HepG2 (cell line): ENCODE results near the gene GSTM2. TPM values are rescaled to one million over a fixed set of nuclear protein-coding genes. Genes with fewer than 3 reads are reported as not detected.

ENCODE experiments used
- ARID5B ChIP-seq: IDR thresholded peaks from 2 replicates; pipeline ENCODE4 v1.4.0; 2020; ENCODE audit warnings: mild to moderate bottlenecking, missing genetic modification reagents
- ATF7 ChIP-seq, 2 experiments: fragments of 450-650 bp in 1 of 2; sonication (generic) in 1 of 2; formaldehyde crosslinking in 1 of 2; IDR thresholded peaks; 2 replicates each; pipeline versions ENCODE4 v1.4.0 to v1.6.1; 2016 to 2020; ENCODE audit warnings: antibody characterized with exemption in 1 of 2, mild to moderate bottlenecking in 1 of 2, missing genetic modification reagents in 1 of 2
- CCAR2 ChIP-seq: fragments of 200-400 bp; formaldehyde crosslinking; optimal IDR thresholded peaks from 2 replicates; pipeline ENCODE3; 2018; ENCODE audit warnings: low read depth, mild to moderate bottlenecking, low read length, moderate library complexity
- FOSL1 ChIP-seq: sonication (generic); formaldehyde crosslinking; IDR thresholded peaks from 2 replicates; pipeline ENCODE4 v1.9.0; 2021; ENCODE audit warnings: missing genetic modification reagents, borderline replicate concordance
- HNRNPUL1 ChIP-seq: fragments of 200-400 bp; formaldehyde crosslinking; IDR thresholded peaks from 2 replicates; pipeline ENCODE4 v1.6.1; 2017; ENCODE audit warnings: low read depth, mild to moderate bottlenecking, low read length, moderate library complexity
- KLF11 ChIP-seq: IDR thresholded peaks from 2 replicates; pipeline ENCODE4 v1.6.1; 2016; ENCODE audit warnings: missing compliant biosample characterization
- MAFF ChIP-seq: IDR thresholded peaks from 2 replicates; pipeline ENCODE4 v1.6.1; 2011; ENCODE audit warnings: low read depth, low read length, improper control_type of control experiment
- NBN ChIP-seq: fragments of 450-650 bp; conservative IDR thresholded peaks from 2 replicates; pipeline ENCODE4 v1.6.1; 2017
- PHB2 ChIP-seq: fragments of 450-650 bp; IDR thresholded peaks from 2 replicates; pipeline ENCODE4 v1.6.1; 2018; ENCODE audit not compliant: partially characterized antibody
- RARA ChIP-seq: IDR thresholded peaks from 2 replicates; pipeline ENCODE4 v1.6.1; 2016; ENCODE audit warnings: missing genetic modification reagents, missing compliant biosample characterization
- SCMH1 ChIP-seq: sonication (generic); formaldehyde crosslinking; IDR thresholded peaks from 2 replicates; pipeline ENCODE4 v1.9.0; 2021; ENCODE audit warnings: missing genetic modification reagents, mild to moderate bottlenecking, borderline replicate concordance
- SIX1 ChIP-seq: sonication (generic); formaldehyde crosslinking; IDR thresholded peaks from 2 replicates; pipeline ENCODE4 v1.4.0; 2020; ENCODE audit warnings: missing genetic modification reagents, borderline replicate concordance
- TEAD2 ChIP-seq: sonication (generic); formaldehyde crosslinking; IDR thresholded peaks from 2 replicates; pipeline ENCODE4 v1.9.0; 2021; ENCODE audit warnings: missing genetic modification reagents
- ZBTB34 ChIP-seq: sonication (generic); formaldehyde crosslinking; IDR thresholded peaks from 2 replicates; pipeline ENCODE4 v1.8.0; 2022; ENCODE audit warnings: mild to moderate bottlenecking, missing genetic modification reagents
- ZMYM4 ChIP-seq: sonication (generic); formaldehyde crosslinking; IDR thresholded peaks from 2 replicates; pipeline ENCODE4 v1.8.1; 2023; ENCODE audit warnings: mild to moderate bottlenecking, missing genetic modification reagents
- ZNF121 ChIP-seq: sonication (generic); formaldehyde crosslinking; IDR thresholded peaks from 2 replicates; pipeline ENCODE4 v1.5.0; 2020; ENCODE audit warnings: mild to moderate bottlenecking, missing genetic modification reagents
- ZNF138 ChIP-seq: sonication (generic); formaldehyde crosslinking; IDR thresholded peaks from 2 replicates; pipeline ENCODE4 v1.5.0; 2020; ENCODE audit warnings: mild to moderate bottlenecking, low read depth, missing genetic modification reagents
- ZNF335 ChIP-seq: sonication (generic); formaldehyde crosslinking; IDR thresholded peaks from 2 replicates; pipeline ENCODE4 v1.4.0; 2020; ENCODE audit warnings: missing genetic modification reagents
- ZNF446 ChIP-seq: sonication (generic); formaldehyde crosslinking; IDR thresholded peaks from 2 replicates; pipeline ENCODE4 v1.5.0; 2020; ENCODE audit warnings: mild to moderate bottlenecking, missing genetic modification reagents
- ZNF562 ChIP-seq: sonication (generic); formaldehyde crosslinking; IDR thresholded peaks from 2 replicates; pipeline ENCODE4 v1.8.0; 2022; ENCODE audit warnings: missing genetic modification reagents, borderline replicate concordance
- ZNF577 ChIP-seq: sonication (generic); formaldehyde crosslinking; IDR thresholded peaks from 2 replicates; pipeline ENCODE4 v1.4.0; 2020; ENCODE audit warnings: mild to moderate bottlenecking, low read depth, missing genetic modification reagents, borderline replicate concordance
- ZNF619 ChIP-seq: sonication (generic); formaldehyde crosslinking; IDR thresholded peaks from 2 replicates; pipeline ENCODE4 v1.4.0; 2020; ENCODE audit warnings: mild to moderate bottlenecking, missing genetic modification reagents
- ZNF75D ChIP-seq: sonication (generic); formaldehyde crosslinking; IDR thresholded peaks from 2 replicates; pipeline ENCODE4 v1.8.1; 2023; ENCODE audit warnings: missing genetic modification reagents, mild to moderate bottlenecking, borderline replicate concordance
- polyA plus RNA-seq, 8 experiments: library from polyadenylated mRNA; depleted of rRNA in 3 of 8; stranded (reverse) in 7 of 8; unstranded in 1 of 8; fragments of >200 nt; fragmentation: Illumina TruSeq in 4 of 8; extraction: Trizol in 4 of 8; gene quantifications; 2 replicates each; pipeline versions ENCODE4 v1.2.1 to v1.2.3, GENCODE V29; 2011 to 2016; ENCODE audit warnings: low read depth in 4 of 8, missing spikeins in 1 of 8, mixed read lengths in 1 of 8; ENCODE audit not compliant: insufficient read depth in 1 of 8
- total RNA-seq, 5 experiments: library from RNA; depleted of rRNA; stranded (reverse); fragments of >200 nt; fragmentation: Illumina TruSeq; extraction: Trizol; gene quantifications; 2 replicates each; pipeline ENCODE4 v1.2.3, GENCODE V29; 2016; ENCODE audit warnings: low read depth in 1 of 5
- TF ChIP-seq, protein P1 (sequence below): sonication (generic); formaldehyde crosslinking; IDR thresholded peaks from 2 replicates; pipeline ENCODE4 v1.9.0; 2021; ENCODE audit warnings: missing genetic modification reagents, mild to moderate bottlenecking, borderline replicate concordance

The GSTM2 gene
- total and polyA plus RNA-seq, 2 of the 13 experiments (the other 11 are each of a cell fraction or from before 2014, with no cell fraction given): 7.0 to 15.0 TPM

DNA sequence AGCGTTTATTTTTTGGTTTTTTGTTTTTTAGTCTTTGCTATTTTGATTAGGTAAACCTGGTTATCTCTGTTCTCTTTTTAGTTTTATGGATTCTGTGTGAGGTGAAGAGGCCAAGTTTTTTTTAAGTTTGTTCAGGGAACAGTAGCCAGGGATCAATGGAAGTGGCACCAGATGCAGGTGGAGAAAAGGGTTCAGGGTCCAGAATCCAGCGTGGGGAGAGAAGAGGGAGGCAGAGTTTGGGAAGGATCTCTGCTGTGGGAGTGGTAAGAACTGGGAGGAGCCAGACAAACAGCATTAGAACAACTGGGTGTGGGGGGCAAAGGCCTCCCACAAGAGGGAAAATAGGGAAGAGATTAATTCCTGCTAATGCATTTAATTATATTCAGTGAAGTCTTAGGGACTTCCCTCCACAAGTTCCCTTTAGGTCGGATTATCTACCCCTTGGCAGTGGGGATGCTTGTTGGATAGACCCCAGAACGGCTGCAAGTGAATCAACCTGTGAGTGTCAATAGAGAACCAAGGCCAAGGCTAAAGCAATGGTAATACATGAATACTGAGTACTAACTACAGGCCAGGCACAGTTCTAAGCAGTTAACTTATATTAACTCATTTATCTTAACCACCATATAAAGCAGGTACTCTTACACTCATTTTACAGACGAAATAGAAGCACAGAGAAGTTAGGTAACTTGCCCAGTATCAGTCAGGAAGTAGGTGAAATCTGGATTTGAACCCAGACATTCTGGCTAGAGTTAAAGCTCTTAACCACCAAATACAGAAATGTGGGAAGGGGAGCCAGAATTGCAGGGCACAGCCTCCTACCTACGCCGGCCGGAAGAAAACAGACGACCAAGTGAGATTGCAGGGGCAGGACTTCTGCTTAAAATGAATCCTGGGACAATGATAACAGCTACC is 48.9 kb upstream of the GSTM2 start (continued):
- no peak for TF ChIP-seq TEAD2 (CRISPR knock-in tag)
- no peak for TF ChIP-seq ZNF577 (CRISPR knock-in tag)
- no peak for TF ChIP-seq ATF7 (IDR thresholded peaks at IDR 0.05)
- TF ChIP-seq ATF7 (CRISPR knock-in tag; IDR thresholded peaks at IDR 0.05): no peak
- no peak for TF ChIP-seq KLF11 (CRISPR knock-in tag)
- TF ChIP-seq ZNF138 (CRISPR knock-in tag): peak; percentile 27; the same call in 1 of the 2 replicates
- no peak for TF ChIP-seq ZNF335
- TF ChIP-seq ZNF562 (CRISPR knock-in tag): no peak
- TF ChIP-seq ZBTB34 (CRISPR knock-in tag): no peak
- TF ChIP-seq NBN: no peak
- TF ChIP-seq FOSL1 (CRISPR knock-in tag): no peak
- TF ChIP-seq MAFF: no peak
- TF ChIP-seq PHB2: no peak
- TF ChIP-seq ARID5B (CRISPR knock-in tag): peak; percentile 79
- no peak for TF ChIP-seq HNRNPUL1
- no peak for TF ChIP-seq ZNF121 (CRISPR knock-in tag)
- TF ChIP-seq ZNF619 (CRISPR knock-in tag): no peak
- peak; percentile 82 for TF ChIP-seq RARA (CRISPR knock-in tag)
- TF ChIP-seq SIX1 (CRISPR knock-in tag): 0 out of 2 replicates have a peak, but pooled peaks have one; percentile 56
- peak; percentile 59; the same call in 1 of the 2 replicates for TF ChIP-seq ZMYM4 (CRISPR knock-in tag)
- TF ChIP-seq CCAR2: no peak
- no peak for TF ChIP-seq ZNF446
- TF ChIP-seq, protein P1, sequence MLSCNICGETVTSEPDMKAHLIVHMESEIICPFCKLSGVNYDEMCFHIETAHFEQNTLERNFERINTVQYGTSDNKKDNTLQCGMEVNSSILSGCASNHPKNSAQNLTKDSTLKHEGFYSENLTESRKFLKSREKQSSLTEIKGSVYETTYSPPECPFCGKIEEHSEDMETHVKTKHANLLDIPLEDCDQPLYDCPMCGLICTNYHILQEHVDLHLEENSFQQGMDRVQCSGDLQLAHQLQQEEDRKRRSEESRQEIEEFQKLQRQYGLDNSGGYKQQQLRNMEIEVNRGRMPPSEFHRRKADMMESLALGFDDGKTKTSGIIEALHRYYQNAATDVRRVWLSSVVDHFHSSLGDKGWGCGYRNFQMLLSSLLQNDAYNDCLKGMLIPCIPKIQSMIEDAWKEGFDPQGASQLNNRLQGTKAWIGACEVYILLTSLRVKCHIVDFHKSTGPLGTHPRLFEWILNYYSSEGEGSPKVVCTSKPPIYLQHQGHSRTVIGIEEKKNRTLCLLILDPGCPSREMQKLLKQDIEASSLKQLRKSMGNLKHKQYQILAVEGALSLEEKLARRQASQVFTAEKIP (CRISPR knock-in tag): no peak
- no peak for TF ChIP-seq SCMH1
- no peak for TF ChIP-seq ZNF75D
